NT2/D1 (cell line): Measurements from ENCODE around the gene GBF1.

Source experiments
- SUZ12 ChIP-seq: IDR thresholded peaks from 2 replicates; pipeline ENCODE4 v1.6.1; 2011; ENCODE audit not compliant: insufficient read length, insufficient read depth; ENCODE audit errors: extremely low read depth
- ZNF274 ChIP-seq: IDR thresholded peaks from 2 replicates; pipeline ENCODE4 v1.6.1; 2011; ENCODE audit warnings: mild to moderate bottlenecking, low read depth, low read length

DNA sequence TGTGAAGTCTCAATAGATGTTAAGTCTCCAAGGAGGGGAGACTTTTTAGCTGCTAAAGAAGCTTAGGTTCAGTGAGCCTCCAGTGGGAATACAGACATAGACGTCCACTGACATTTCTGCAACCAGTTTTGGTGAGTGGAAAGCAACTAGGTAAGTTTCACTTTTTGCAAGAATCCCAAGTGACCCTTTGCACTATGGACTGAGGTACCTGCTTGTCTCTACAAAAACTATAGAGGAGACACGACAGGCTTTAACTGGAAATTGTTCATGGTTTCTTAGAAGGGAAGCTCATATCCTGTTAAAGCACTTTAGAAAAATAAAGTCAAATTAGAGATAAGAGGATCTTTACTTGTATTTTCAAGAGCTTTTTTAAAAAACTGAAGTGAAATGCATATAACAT lies 38.6 kb downstream of the GBF1 start:
- TF ChIP-seq SUZ12 (no peak), ZNF274 (no peak)
